IMR-90 (cell line): ENCODE measurements around the gene PITHD1. TPM values are rescaled to one million over a fixed set of nuclear protein-coding genes. Genes with fewer than 3 reads are reported as not detected.

Experiments used
- ATAC-seq: fragments of 200-7000 bp; cut with Tn5 transposase; 2 replicates; pipeline ENCODE4 v1.9.1; 2020; ENCODE audit warnings: low read depth, mild to moderate bottlenecking, moderate library complexity
- BruUV-seq: library from RNA; stranded (reverse); fragments of 400-500 nt; replicated peaks from 2 replicates; lab custom pipeline; 2021; lab: Mats Ljungman, UMichigan
- CTCF ChIA-PET: fragments of 300-600 bp; formaldehyde crosslinking; extraction: SDS; loops from one replicate; lab custom pipeline; 2021; ENCODE audit warnings: antibody characterized with exemption; lab: Yijun Ruan, JAX
- POLR2A ChIA-PET: fragments of 300-600 bp; sonication (Branson Sonifier 250); formaldehyde crosslinking; loops from one replicate; lab custom pipeline; 2022; ENCODE audit warnings: antibody characterized with exemption; ENCODE audit not compliant: unreplicated experiment; lab: Charles Lee
- DNase-seq: peaks from one replicate; pipeline ENCODE4 v3.0.0; 2013
- H2AFZ ChIP-seq: replicated peaks from 2 replicates; pipeline ENCODE3; 2013; ENCODE audit warnings: low read length, mild to moderate bottlenecking; ENCODE audit not compliant: poor library complexity
- H2AK5ac ChIP-seq: 2 replicates; pipeline ENCODE4 v1.6.1; 2013; ENCODE audit warnings: low read depth, low read length, inconsistent platforms
- H2AK9ac ChIP-seq: replicated peaks from 2 replicates; pipeline ENCODE3; 2013; ENCODE audit warnings: mild to moderate bottlenecking, low read depth, low read length, moderate library complexity; ENCODE audit not compliant: poor library complexity
- H2BK120ac ChIP-seq: 2 replicates; pipeline ENCODE4 v1.6.1; 2013; ENCODE audit warnings: low read depth, low read length, inconsistent platforms
- H2BK15ac ChIP-seq: 3 replicates; pipeline ENCODE4 v1.6.1; 2013; ENCODE audit warnings: low read depth, low read length, inconsistent platforms
- H2BK20ac ChIP-seq: 2 replicates; pipeline ENCODE4 v1.6.1; 2013; ENCODE audit warnings: low read depth, mild to moderate bottlenecking, inconsistent platforms, low read length, moderate library complexity
- H2BK5ac ChIP-seq: 2 replicates; pipeline ENCODE4 v1.6.1; 2013; ENCODE audit warnings: mild to moderate bottlenecking, low read depth, low read length, inconsistent platforms; ENCODE audit not compliant: poor library complexity, severe bottlenecking
- H3K14ac ChIP-seq: replicated peaks from 2 replicates; pipeline ENCODE4 v1.6.1; 2013; ENCODE audit warnings: low read depth, low read length, inconsistent platforms
- H3K18ac ChIP-seq: 2 replicates; pipeline ENCODE4 v1.6.1; 2013; ENCODE audit warnings: low read depth, low read length, control low read depth
- H3K23ac ChIP-seq: 2 replicates; pipeline ENCODE4 v1.6.1; 2013; ENCODE audit warnings: low read depth, low read length, inconsistent platforms
- H3K27ac ChIP-seq: 2 replicates; pipeline ENCODE4 v1.5.1; 2013; ENCODE audit warnings: mild to moderate bottlenecking, control low read depth, low read length; ENCODE audit not compliant: insufficient read depth
- H3K27me3 ChIP-seq: 2 replicates; pipeline ENCODE4 v1.6.1; 2013; ENCODE audit warnings: low read length; ENCODE audit not compliant: control insufficient read depth, insufficient read depth
- H3K36me3 ChIP-seq: 2 replicates; pipeline ENCODE4 v1.6.1; 2013; ENCODE audit warnings: low read length, mixed read lengths; ENCODE audit not compliant: control insufficient read depth, insufficient read depth
- H3K4ac ChIP-seq: 2 replicates; pipeline ENCODE4 v1.6.1; 2013; ENCODE audit warnings: low read depth, low read length, inconsistent platforms
- H3K4me1 ChIP-seq: 2 replicates; pipeline ENCODE4 v1.6.1; 2013; ENCODE audit warnings: low read length, mixed read lengths; ENCODE audit not compliant: control insufficient read depth, insufficient read depth
- H3K4me2 ChIP-seq: 2 replicates; pipeline ENCODE4 v1.6.1; 2013; ENCODE audit warnings: low read depth, mild to moderate bottlenecking, control low read depth, low read length, moderate library complexity
- H3K4me3 ChIP-seq: 2 replicates; pipeline ENCODE4 v1.5.1; 2013; ENCODE audit warnings: low read depth, mild to moderate bottlenecking, control low read depth, low read length, moderate library complexity; ENCODE audit not compliant: insufficient read depth
- H3K56ac ChIP-seq: 2 replicates; pipeline ENCODE4 v1.6.1; 2013; ENCODE audit warnings: low read length, inconsistent platforms; ENCODE audit not compliant: insufficient read depth; ENCODE audit errors: extremely low read depth
- H3K79me1 ChIP-seq, 2 experiments: 2 replicates each; pipeline ENCODE4 v1.6.1; 2013; ENCODE audit warnings: low read length in 2 of 2, inconsistent platforms in 1 of 2, low read depth in 1 of 2
- H3K9ac ChIP-seq: 2 replicates; pipeline ENCODE4 v1.6.1; 2013; ENCODE audit warnings: low read depth, low read length, control low read depth
- H3K9me1 ChIP-seq: 2 replicates; pipeline ENCODE4 v1.6.1; 2013; ENCODE audit warnings: low read length, inconsistent platforms; ENCODE audit not compliant: insufficient read depth
- H3K9me3 ChIP-seq: 2 replicates; pipeline ENCODE4 v1.6.1; 2013; ENCODE audit warnings: low read length; ENCODE audit not compliant: control insufficient read depth, insufficient read depth
- H4K20me1 ChIP-seq: 2 replicates; pipeline ENCODE4 v1.6.1; 2013; ENCODE audit warnings: low read length, inconsistent platforms; ENCODE audit not compliant: insufficient read depth
- H4K5ac ChIP-seq: 2 replicates; pipeline ENCODE4 v1.6.1; 2013; ENCODE audit warnings: mild to moderate bottlenecking, low read depth, low read length, control low read depth
- H4K8ac ChIP-seq, 2 experiments: 2 replicates each; pipeline ENCODE4 v1.6.1; 2013; ENCODE audit warnings: low read depth in 2 of 2, low read length in 2 of 2, control low read depth in 1 of 2, inconsistent platforms in 1 of 2
- H4K91ac ChIP-seq: 2 replicates; pipeline ENCODE4 v1.6.1; 2013; ENCODE audit warnings: low read depth, low read length, inconsistent platforms; ENCODE audit not compliant: insufficient read depth
- FOS ChIP-seq: fragments of 150-350 bp; IDR thresholded peaks from 2 replicates; pipeline ENCODE4 v1.6.1; 2016; ENCODE audit warnings: low read depth, low read length
- MAFK ChIP-seq: IDR thresholded peaks from 2 replicates; pipeline ENCODE4 v1.6.1; 2012; ENCODE audit warnings: low read depth, low read length, improper control_type of control experiment
- POLR2A ChIP-seq: IDR thresholded peaks from 2 replicates; pipeline ENCODE4 v1.6.1; 2012; ENCODE audit warnings: mild to moderate bottlenecking, low read depth, low read length
- RAD21 ChIP-seq: IDR thresholded peaks from 2 replicates; pipeline ENCODE4 v1.6.1; 2012; ENCODE audit warnings: low read length, improper control_type of control experiment
- SMC3 ChIP-seq: fragments of 150-350 bp; IDR thresholded peaks from 2 replicates; pipeline ENCODE4 v1.6.1; 2016; ENCODE audit warnings: low read depth, mild to moderate bottlenecking, antibody characterized with exemption, low read length, moderate library complexity
- WGBS, 2 experiments: methylation state at CpG; one replicate each; pipeline versions ENCODE4 v1.1.5 to v1.1.7; 2013; ENCODE audit warnings: missing lambda C conversion rate in 2 of 2; ENCODE audit not compliant: insufficient read length in 1 of 2; ENCODE audit errors: extremely low coverage in 2 of 2; 5-methylcytosine and 5-hydroxymethylcytosine counted together
- dilution Hi-C: fragments of 300-500 bp; cut with HindIII; formaldehyde crosslinking; loops from one replicate; pipeline ENCODE4 v1.14.3; 2018; ENCODE audit warnings: low sequenced_read_pairs; ENCODE audit not compliant: unreplicated experiment
- in situ Hi-C: fragments of 300-500 bp; cut with MboI; formaldehyde crosslinking; loops from 3 replicates; pipeline ENCODE4 v1.14.3; 2019; ENCODE audit warnings: low sequenced_read_pairs, inconsistent platforms, mixed read lengths
- intact Hi-C: fragments of 100-400 bp; cut with micrococcal nuclease; formaldehyde crosslinking; loops from 2 replicates; pipeline ENCODE4 v1.10.0; 2022
- polyA plus RNA-seq, 3 experiments: library from polyadenylated mRNA; depleted of rRNA; stranded (reverse); fragments of >200 nt; gene quantifications; 2 replicates each; pipeline ENCODE4 v1.2.3, GENCODE V29; 2012; ENCODE audit warnings: low replicate concordance in 1 of 3
- total RNA-seq: library from RNA; depleted of rRNA; stranded (reverse); fragments of >200 nt; gene quantifications from 2 replicates; pipeline ENCODE4 v1.2.3, GENCODE V29; 2012
- TF ChIP-seq, protein P1 (sequence below): conservative IDR thresholded peaks from 2 replicates; pipeline ENCODE4 v1.5.1; 2012; ENCODE audit warnings: mild to moderate bottlenecking, low read depth, low read length, improper control_type of control experiment

The PITHD1 gene
- total and polyA plus RNA-seq, 2 of the 4 experiments (the other 2 are of a cell fraction) = 23.8 to 32.0 TPM

DNA sequence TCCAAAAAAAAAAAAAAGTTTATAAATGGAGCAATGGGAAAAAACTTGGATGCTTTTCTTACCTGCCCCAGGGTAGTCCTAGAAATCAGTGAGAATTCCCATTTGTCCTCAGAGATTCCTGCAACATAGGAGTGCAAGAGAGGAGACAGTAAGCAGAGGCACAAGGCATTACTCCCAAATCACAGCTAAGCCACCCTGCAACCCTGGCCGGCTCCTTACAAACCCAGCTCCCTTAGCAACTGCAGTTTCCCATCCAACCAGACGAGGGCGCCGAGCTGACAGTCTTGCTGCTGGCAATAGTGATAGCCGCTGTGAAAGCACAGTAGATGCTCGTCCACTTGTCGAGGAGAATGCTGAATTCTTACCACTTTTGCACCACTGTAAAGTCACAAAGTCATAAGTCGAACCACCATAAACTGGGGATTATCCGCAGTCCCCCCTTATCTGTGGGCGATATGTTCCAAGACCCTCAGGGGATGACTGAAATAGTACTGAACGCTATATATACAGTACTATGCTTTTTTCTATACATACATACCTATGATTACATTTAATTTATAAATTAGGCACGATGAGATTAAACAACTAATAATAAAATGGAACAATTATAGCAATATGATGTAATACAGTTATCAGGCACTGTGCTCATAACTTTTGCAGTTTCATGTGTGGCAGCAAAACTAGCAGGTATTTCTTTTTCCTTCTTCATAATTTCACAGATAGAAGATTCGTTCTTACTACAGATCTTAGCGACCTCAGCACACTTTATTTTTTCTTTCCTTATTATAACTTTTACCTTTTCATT lies 6.0 kb upstream of the PITHD1 start:
- Histone ChIP-seq H3K14ac (no peak overlapping the region), H2BK5ac (no peak overlapping the region), H2BK120ac (no peak overlapping the region), H3K9me3 (no peaks in the 10 kb centered on the region), H3K23ac (no peak overlapping the region), H3K4me1 (0 out of 2 replicates have a peak, but pooled peaks cover 2% of the 10 kb centered on the region), H3K27me3 (no peaks in the 10 kb centered on the region), H3K9me1 (0 out of 2 replicates have a peak, but pooled peaks cover 3% of the 10 kb centered on the region), H2BK20ac (no peak overlapping the region), H3K9ac (no peak overlapping the region), H3K4me2 (peak overlapping the region; percentile 40; the same call in 1 of the 2 replicates), H3K18ac (no peak overlapping the region), H4K20me1 (no peaks in the 10 kb centered on the region), H4K91ac (no peak overlapping the region), H3K79me1 (peaks cover 3 to 18% of the 10 kb centered on the region in 2 experiments), H2AK9ac (peak overlapping the region; percentile 1), H3K36me3 (peaks cover 11% of the 10 kb centered on the region; the same call in 1 of the 2 replicates), H2AK5ac (no peak overlapping the region), H3K27ac (no peak overlapping the region), H3K4me3 (no peak overlapping the region), H2AFZ (peak overlapping the region; percentile 77), H2BK15ac (no peak overlapping the region), H4K8ac (no peak overlapping the region), H3K4ac (no peak overlapping the region), H3K56ac (no peak overlapping the region), H4K5ac (no peak overlapping the region)
- peak; percentile 100 for ATAC-seq
- dilution Hi-C loops = no loop called here
- TF ChIP-seq MAFK = 0 out of 2 replicates have a peak, but pooled peaks have one; percentile 3
- peak; percentile 86 for TF ChIP-seq RAD21
- TF ChIP-seq POLR2A = no peak
- TF ChIP-seq FOS = no peak
- TF ChIP-seq SMC3 = peak; percentile 84
- TF ChIP-seq, protein P1, sequence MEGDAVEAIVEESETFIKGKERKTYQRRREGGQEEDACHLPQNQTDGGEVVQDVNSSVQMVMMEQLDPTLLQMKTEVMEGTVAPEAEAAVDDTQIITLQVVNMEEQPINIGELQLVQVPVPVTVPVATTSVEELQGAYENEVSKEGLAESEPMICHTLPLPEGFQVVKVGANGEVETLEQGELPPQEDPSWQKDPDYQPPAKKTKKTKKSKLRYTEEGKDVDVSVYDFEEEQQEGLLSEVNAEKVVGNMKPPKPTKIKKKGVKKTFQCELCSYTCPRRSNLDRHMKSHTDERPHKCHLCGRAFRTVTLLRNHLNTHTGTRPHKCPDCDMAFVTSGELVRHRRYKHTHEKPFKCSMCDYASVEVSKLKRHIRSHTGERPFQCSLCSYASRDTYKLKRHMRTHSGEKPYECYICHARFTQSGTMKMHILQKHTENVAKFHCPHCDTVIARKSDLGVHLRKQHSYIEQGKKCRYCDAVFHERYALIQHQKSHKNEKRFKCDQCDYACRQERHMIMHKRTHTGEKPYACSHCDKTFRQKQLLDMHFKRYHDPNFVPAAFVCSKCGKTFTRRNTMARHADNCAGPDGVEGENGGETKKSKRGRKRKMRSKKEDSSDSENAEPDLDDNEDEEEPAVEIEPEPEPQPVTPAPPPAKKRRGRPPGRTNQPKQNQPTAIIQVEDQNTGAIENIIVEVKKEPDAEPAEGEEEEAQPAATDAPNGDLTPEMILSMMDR = peak; percentile 90
- BruUV-seq = no TSS peak
- intact Hi-C loops = loop anchor here (1.0 to 5.0 kb wide), 3 partner anchors 80 to 144 kb away; partner anchors contain the start of gene FUCA1
- WGBS, 2 experiments = 4% methylated on average over 4 of the region's 14 CpGs; no CpG with 5 or more reads in 1 of the 2 experiments
- in situ Hi-C loops = no loop called here
- ChIA-PET POLR2A (no interaction called here), CTCF (interaction anchor here (0.5 to 1.3 kb wide), 11 partner anchors 12 to 1755 kb away, joined by 3 to 8 read pairs (median 5); partner anchors contain the start of genes LYPLA2 and RPL11)
- peak; percentile 76 for DNase-seq
